Colonic mucosa (tissue), 4 donors: ENCODE results near the gene CCDC97. TPM values are rescaled to one million over a fixed set of nuclear protein-coding genes. Genes with fewer than 3 reads are reported as not detected.

ENCODE experiments used
- DNase-seq: peaks from one replicate; pipeline ENCODE4 v3.0.0-alpha.2; 2020
- H3K27ac ChIP-seq: fragments of 200-600 bp; one replicate; pipeline ENCODE4 v1.8.0; 2021
- H3K27me3 ChIP-seq: fragments of 200-600 bp; one replicate; pipeline ENCODE4 v1.8.0; 2021
- H3K36me3 ChIP-seq: fragments of 200-600 bp; one replicate; pipeline ENCODE4 v1.8.0; 2021
- H3K4me1 ChIP-seq: fragments of 200-600 bp; one replicate; pipeline ENCODE4 v1.8.0; 2021; ENCODE audit warnings: mild to moderate bottlenecking
- H3K4me3 ChIP-seq: fragments of 200-600 bp; one replicate; pipeline ENCODE4 v1.8.0; 2021
- H3K9ac ChIP-seq, 2 donors: one replicate each; pipeline ENCODE4 v1.7.0; 2013; ENCODE audit warnings: control low read depth in 2 of 2, low read depth in 2 of 2, low read length in 2 of 2
- H3K9me3 ChIP-seq: fragments of 200-600 bp; one replicate; pipeline ENCODE4 v1.8.0; 2021
- CTCF ChIP-seq: fragments of 200-600 bp; IDR thresholded peaks from one replicate; pipeline ENCODE4 v1.8.0; 2022; ENCODE audit warnings: antibody characterized with exemption, mild to moderate bottlenecking
- intact Hi-C: fragments of 100-400 bp; cut with DNase I; formaldehyde crosslinking; loops from one replicate; pipeline ENCODE4 v1.14.1; 2022
- total RNA-seq, 2 donors: library from RNA; stranded (reverse); fragmentation: NEBNext Ultra II Directional in 1 of 2; extraction: Animal tissue kit (Norgen Biotek cat#: 25700) in 1 of 2; gene quantifications; one replicate each; pipeline ENCODE4 v1.2.1, GENCODE V29; 2021
- donor health status: healthy.
- donor health status: DM: no; HTN: no; CAD: no.
- donor health status: DM: no; HTN: no; CAD: no.

Gene CCDC97
- total RNA-seq, 2 donors from 2014 or later: 20.6 to 30.5 TPM

- intact Hi-C loops: no loop called here
- TF ChIP-seq CTCF: no peak
- Histone ChIP-seq H3K4me3 (no peak overlapping the region), H3K36me3 (peaks cover 37% of the 10 kb centered on the region), H3K4me1 (no peaks in the 10 kb centered on the region), H3K9me3 (no peaks in the 10 kb centered on the region), H3K27ac (no peak overlapping the region), H3K9ac (no peak overlapping the region), H3K27me3 (no peaks in the 10 kb centered on the region)
- no peak for DNase-seq
These were observed 14.5 kb upstream of the CCDC97 start for GRCh38 chr19:41295499-41295898.

GRCh38 chr19:41296433-41296871, 13.5 kb upstream of the CCDC97 start:
- Histone ChIP-seq H3K9ac (no peak overlapping the region), H3K36me3 (peaks cover 32% of the 10 kb centered on the region), H3K4me3 (no peak overlapping the region), H3K4me1 (no peaks in the 10 kb centered on the region), H3K9me3 (no peaks in the 10 kb centered on the region), H3K27me3 (no peaks in the 10 kb centered on the region), H3K27ac (no peak overlapping the region)
- TF ChIP-seq CTCF: no peak
- intact Hi-C loops: no loop called here
- no peak for DNase-seq

- intact Hi-C loops: no loop called here
- TF ChIP-seq CTCF: no peak
- Histone ChIP-seq H3K36me3 (peaks cover 26% of the 10 kb centered on the region), H3K4me3 (no peak overlapping the region), H3K9ac (peak overlapping the region; percentile 23 to 58), H3K27me3 (no peaks in the 10 kb centered on the region), H3K4me1 (no peaks in the 10 kb centered on the region), H3K27ac (peak overlapping the region; percentile 57), H3K9me3 (no peaks in the 10 kb centered on the region)
- DNase-seq: no peak
These were observed 12.2 kb upstream of the CCDC97 start for GRCh38 chr19:41297628-41298347.

GRCh38 chr19:41298348-41298964, 11.5 kb upstream of the CCDC97 start:
- H3K4me3 ChIP-seq: no peak overlapping the region
- peak overlapping the region; percentile 57 for H3K27ac ChIP-seq
- H3K27me3 ChIP-seq: no peaks in the 10 kb centered on the region
- no peak for TF ChIP-seq CTCF
- peaks cover 24% of the 10 kb centered on the region for H3K36me3 ChIP-seq
- H3K9ac ChIP-seq: peak overlapping the region; percentile 23 to 58
- intact Hi-C loops: no loop called here
- H3K4me1 ChIP-seq: no peaks in the 10 kb centered on the region
- H3K9me3 ChIP-seq: no peaks in the 10 kb centered on the region
- DNase-seq: peak; percentile 45

GRCh38 chr19:41299046-41299754, 10.8 kb upstream of the CCDC97 start:
- no peak for TF ChIP-seq CTCF
- no peak overlapping the region for H3K4me3 ChIP-seq
- no peaks in the 10 kb centered on the region for H3K9me3 ChIP-seq
- H3K36me3 ChIP-seq: peaks cover 17% of the 10 kb centered on the region
- H3K4me1 ChIP-seq: no peaks in the 10 kb centered on the region
- H3K27me3 ChIP-seq: no peaks in the 10 kb centered on the region
- intact Hi-C loops: no loop called here
- no peak overlapping the region for H3K27ac ChIP-seq
- no peak for DNase-seq
- peak overlapping the region in 1 of 2 donors; percentile 23 for H3K9ac ChIP-seq
